OCI-LY3 (cell line): ENCODE results near the gene SGCA.

ENCODE experiments used
- CTCF ChIP-seq: fragments of 200-600, 300-600 bp; sonication (generic); IDR thresholded peaks from 2 replicates; pipeline ENCODE4 v1.5.1; 2014; ENCODE audit warnings: antibody characterized with exemption, low read length, low read depth
- EZH2phosphoT487 ChIP-seq: fragments of 200-600 bp; shearing (Covaris generic); IDR thresholded peaks from 2 replicates; pipeline ENCODE4 v1.6.1; 2018; ENCODE audit warnings: antibody characterized with exemption, mixed run types, low read depth

GRCh38 chr17:50184611-50185398 lies 19.0 kb downstream of the SGCA start:
- TF ChIP-seq CTCF: no peak
- no peak for TF ChIP-seq EZH2phosphoT487
